ENCODE results near the gene KIF14. TPM values are rescaled to one million over a fixed set of nuclear protein-coding genes. Genes with fewer than 3 reads are reported as not detected.
A peak's percentile ranks its signal among the peaks of the same experiment; 100 is the strongest.

Gene KIF14
- total RNA-seq, 1 donor from 2014 or later = 60.2 TPM

DNA sequence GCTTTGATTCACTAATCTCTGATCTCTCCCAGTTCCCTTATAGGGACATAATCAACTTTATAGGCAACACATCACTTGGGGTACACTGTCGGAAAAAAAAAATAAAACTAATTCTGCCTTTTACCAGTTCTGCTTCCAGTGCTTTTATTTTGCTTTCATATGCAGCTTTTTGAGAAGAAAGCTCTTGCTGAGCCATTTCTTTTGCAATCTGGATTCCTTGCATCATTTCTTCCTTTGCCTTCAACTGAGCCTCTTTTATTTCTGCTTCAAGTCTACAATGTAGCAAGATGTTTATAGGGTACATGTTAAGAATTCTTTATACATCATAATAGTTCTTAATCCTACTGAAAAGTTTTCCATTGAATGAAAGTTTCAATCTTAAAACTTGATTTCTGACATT lies 30.6 kb downstream of the KIF14 start:
- H3K4me1 Mint-ChIP-seq = no peaks in the 10 kb centered on the region
- H3K27ac ChIP-seq = no peak overlapping the region
- TF ChIP-seq EZH2 (IDR thresholded peaks at IDR 0.05) (no peak), EZH2phosphoT487 (IDR thresholded peaks at IDR 0.05) (no peak), CTCF (IDR thresholded peaks at IDR 0.05) (no peak)
- H3K4me2 ChIP-seq = no peak overlapping the region
- H3K36me3 Mint-ChIP-seq = peaks cover 30% of the 10 kb centered on the region
- H3K79me2 ChIP-seq (ENCODE audit: low read depth) = no peaks in the 10 kb centered on the region
- H3K9me3 Mint-ChIP-seq = no peaks in the 10 kb centered on the region
- H3F3A ChIP-seq (ENCODE audit: low read depth) = no peaks in the 10 kb centered on the region
- no peak overlapping the region for H3K4me3 ChIP-seq
- peaks cover 16% of the 10 kb centered on the region for H3K36me3 ChIP-seq
- H3K9me3 ChIP-seq (ENCODE audit: low read depth) = no peaks in the 10 kb centered on the region
- no peak overlapping the region for H2AFZ ChIP-seq (replicated peaks)
- no peak overlapping the region for H3K9ac ChIP-seq
- H3K4me3 Mint-ChIP-seq = no peak overlapping the region
- peaks cover 2% of the 10 kb centered on the region for H3K4me1 ChIP-seq
- no peak for DNase-seq (ENCODE audit: low spot score)
- H3K27me3 ChIP-seq = no peaks in the 10 kb centered on the region
- H3K27ac Mint-ChIP-seq = no peak overlapping the region
- no peaks in the 10 kb centered on the region for H4K20me1 ChIP-seq (ENCODE audit: low read depth)
- no peaks in the 10 kb centered on the region for H3K27me3 Mint-ChIP-seq (ENCODE audit: insufficient read depth, low read depth)

- Histone ChIP-seq H2AFZ (replicated peaks) (no peak overlapping the region), H3K4me3 (no peak overlapping the region), H3K27me3 (no peaks in the 10 kb centered on the region), H3K27ac (no peak overlapping the region), H3K4me2 (no peak overlapping the region), H3K9ac (no peak overlapping the region), H3K79me2 (ENCODE audit: low read depth) (no peaks in the 10 kb centered on the region), H3K4me1 (no peaks in the 10 kb centered on the region), H4K20me1 (ENCODE audit: low read depth) (no peaks in the 10 kb centered on the region), H3K9me3 (ENCODE audit: low read depth) (no peaks in the 10 kb centered on the region), H3F3A (ENCODE audit: low read depth) (no peaks in the 10 kb centered on the region), H3K36me3 (peaks cover 16% of the 10 kb centered on the region)
- no peak overlapping the region for H3K4me3 Mint-ChIP-seq
- no peak for TF ChIP-seq CTCF (IDR thresholded peaks at IDR 0.05)
- TF ChIP-seq EZH2 (IDR thresholded peaks at IDR 0.05) = no peak
- TF ChIP-seq EZH2phosphoT487 (IDR thresholded peaks at IDR 0.05) = no peak
- peaks cover 38% of the 10 kb centered on the region for H3K36me3 Mint-ChIP-seq
- no peaks in the 10 kb centered on the region for H3K27me3 Mint-ChIP-seq (ENCODE audit: insufficient read depth, low read depth)
- H3K27ac Mint-ChIP-seq = no peak overlapping the region
- no peak for DNase-seq (ENCODE audit: low spot score)
- no peaks in the 10 kb centered on the region for H3K9me3 Mint-ChIP-seq
- no peaks in the 10 kb centered on the region for H3K4me1 Mint-ChIP-seq
Observed at GRCh38 chr1:200588698-200589097, 31.9 kb downstream of the KIF14 start.

DNA sequence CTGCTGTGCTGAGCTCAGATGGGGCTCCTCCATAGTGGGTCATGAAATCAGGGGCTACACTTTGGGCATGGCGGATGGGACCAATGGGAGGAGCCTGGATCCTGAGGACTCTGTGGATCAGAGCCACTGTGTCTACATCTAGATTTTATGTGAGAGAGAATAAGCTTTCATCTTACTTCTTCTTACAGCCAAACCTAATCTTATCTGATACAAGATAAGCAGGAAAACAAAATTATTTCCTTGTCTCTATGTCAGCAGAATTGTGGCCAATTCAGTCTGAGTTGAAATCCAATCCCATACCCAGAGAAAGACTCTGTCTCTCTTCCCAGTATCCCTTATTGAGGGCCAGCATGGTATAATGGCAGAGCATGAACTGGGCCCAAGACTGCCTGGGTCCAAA lies 56.2 kb downstream of the KIF14 start:
- H3K9ac ChIP-seq = no peak overlapping the region
- no peak for TF ChIP-seq EZH2 (IDR thresholded peaks at IDR 0.05)
- TF ChIP-seq CTCF (IDR thresholded peaks at IDR 0.05) = no peak
- TF ChIP-seq EZH2phosphoT487 (IDR thresholded peaks at IDR 0.05) = no peak
- H3K27me3 ChIP-seq = no peaks in the 10 kb centered on the region
- no peak overlapping the region for H3K4me3 ChIP-seq
- H3K9me3 ChIP-seq (ENCODE audit: low read depth) = no peaks in the 10 kb centered on the region
- no peak overlapping the region for H2AFZ ChIP-seq (replicated peaks)
- H3K4me2 ChIP-seq = no peak overlapping the region
- H3K36me3 ChIP-seq = peaks cover 11% of the 10 kb centered on the region
- no peak overlapping the region for H3K27ac Mint-ChIP-seq
- no peaks in the 10 kb centered on the region for H3K79me2 ChIP-seq (ENCODE audit: low read depth)
- H3K4me1 ChIP-seq = peaks cover 3% of the 10 kb centered on the region
- no peak overlapping the region for H3K27ac ChIP-seq
- no peaks in the 10 kb centered on the region for H3K27me3 Mint-ChIP-seq (ENCODE audit: insufficient read depth, low read depth)
- H3K9me3 Mint-ChIP-seq = no peaks in the 10 kb centered on the region
- no peak for DNase-seq (ENCODE audit: low spot score)
- no peaks in the 10 kb centered on the region for H4K20me1 ChIP-seq (ENCODE audit: low read depth)
- peaks cover 14% of the 10 kb centered on the region for H3K4me1 Mint-ChIP-seq
- H3K4me3 Mint-ChIP-seq = peak overlapping the region; percentile 24
- peaks cover 19% of the 10 kb centered on the region for H3K36me3 Mint-ChIP-seq
- no peaks in the 10 kb centered on the region for H3F3A ChIP-seq (ENCODE audit: low read depth)

All from neural progenitor cell (in vitro differentiated cells).